Sigmoid colon (tissue), 7 donors: ENCODE data around the gene EVA1B. TPM values are rescaled to one million over a fixed set of nuclear protein-coding genes. Genes with fewer than 3 reads are reported as not detected.

Source experiments
- DNase-seq: peaks from one replicate; pipeline ENCODE4 v3.0.0-alpha.2; 2019
- H3K27ac ChIP-seq, 4 donors: fragments of 200-600 bp; sonication (generic); one replicate each; pipeline ENCODE4 v1.5.1; 2016 to 2019; ENCODE audit warnings: mild to moderate bottlenecking in 1 of 4
- H3K27me3 ChIP-seq, 3 donors: fragments of 200-600 bp; sonication (generic); one replicate each; pipeline ENCODE4 v1.5.1; 2019; ENCODE audit warnings: mild to moderate bottlenecking in 1 of 3
- H3K36me3 ChIP-seq, 4 donors: fragments of 200-600 bp; sonication (generic); one replicate each; pipeline ENCODE4 v1.5.1; 2016 to 2019
- H3K4me1 ChIP-seq, 4 donors: fragments of 200-600 bp; sonication (generic); one replicate each; pipeline ENCODE4 v1.5.1; 2017 to 2019
- H3K4me3 ChIP-seq, 4 donors: fragments of 200-600 bp; sonication (generic); one replicate each; pipeline ENCODE4 v1.5.1; 2017 to 2019; ENCODE audit warnings: mild to moderate bottlenecking in 2 of 4, moderate library complexity in 1 of 4
- H3K9me3 ChIP-seq, 4 donors: fragments of 200-600 bp in 3 of 4; sonication (generic) in 3 of 4; one replicate each; pipeline versions ENCODE4 v1.5.1 to v1.6.1; 2013 to 2019
- CTCF ChIP-seq, 4 experiments: fragments of 450-650 bp in 3 of 4; fragments of 200-600 bp in 1 of 4; IDR thresholded peaks; one replicate each; pipeline ENCODE4 v1.5.1; 2016 to 2019; ENCODE audit warnings: antibody characterized with exemption in 4 of 4, mild to moderate bottlenecking in 3 of 4, moderate library complexity in 2 of 4
- EP300 ChIP-seq, 4 donors: sonication (generic); formaldehyde crosslinking; IDR thresholded peaks; one replicate each; pipeline ENCODE4 v1.6.1; 2017; ENCODE audit warnings: antibody characterized with exemption in 4 of 4
- POLR2A ChIP-seq, 2 donors: fragments of 450-650 bp; IDR thresholded peaks; one replicate each; pipeline ENCODE4 v1.6.1; 2016; ENCODE audit warnings: antibody characterized with exemption in 2 of 2, mild to moderate bottlenecking in 2 of 2, moderate library complexity in 2 of 2
- POLR2AphosphoS5 ChIP-seq, 4 donors: sonication (generic); formaldehyde crosslinking; IDR thresholded peaks; one replicate each; pipeline ENCODE4 v1.6.1; 2017; ENCODE audit warnings: antibody characterized with exemption in 4 of 4
- WGBS, 2 donors: extraction: QIAGEN DNeasy Blood & Tissue Kit; methylation state at CpG; one replicate each; pipeline ENCODE4 v1.1.7; 2013; 5-methylcytosine and 5-hydroxymethylcytosine counted together
- intact Hi-C: fragments of 100-400 bp; cut with DNase I; formaldehyde crosslinking; loops from one replicate; pipeline ENCODE4 v1.15.1; 2023
- polyA plus RNA-seq, 3 donors: library from polyadenylated mRNA; stranded (reverse); fragments of 200-250 nt; gene quantifications; one replicate each; pipeline ENCODE4 v1.2.3, GENCODE V29; 2013
- total RNA-seq, 4 donors: library from RNA; depleted of rRNA; stranded (reverse); fragments of >200 nt; gene quantifications; one replicate each; pipeline ENCODE4 v1.1.0, GENCODE V29; 2016
- donor health status: healthy with polysubstance abuse.
- donor health status: Bipolar disorder and iron deficiency.
- donor health status: healthy.

EVA1B gene
- total and polyA plus RNA-seq, 7 donors = 5.8 to 102 (median 46.7) TPM

DNA sequence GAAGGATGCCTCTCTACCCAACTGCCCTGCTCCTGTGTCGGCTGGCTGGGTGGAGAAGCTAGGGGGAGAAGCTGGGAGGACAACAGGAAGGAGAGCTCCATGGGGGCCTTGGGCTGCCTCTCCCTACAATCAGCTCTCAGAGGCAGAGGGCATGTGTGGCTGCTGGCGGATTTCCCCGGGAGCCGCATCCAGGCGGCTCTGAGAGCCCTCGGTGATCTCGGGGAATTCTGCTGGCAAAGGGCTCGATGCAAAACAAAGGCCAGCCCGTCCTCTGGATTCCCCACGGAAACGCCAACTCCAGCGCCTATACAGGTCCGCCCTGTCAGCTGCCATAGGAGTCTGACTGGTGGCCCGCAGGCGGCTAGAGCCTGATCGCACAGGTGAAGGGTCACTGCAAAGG is 26.4 kb upstream of the EVA1B start:
- peaks cover 39 to 62% (median 52%) of the 10 kb centered on the region in 4 donors for H3K36me3 ChIP-seq
- intact Hi-C loops = loop anchor here (2.0 kb wide), 1 partner anchor 19 kb away; no protein-coding TSS in a partner anchor
- 89% methylated on average over 16 of the region's 16 CpGs for WGBS, 2 donors

DNA sequence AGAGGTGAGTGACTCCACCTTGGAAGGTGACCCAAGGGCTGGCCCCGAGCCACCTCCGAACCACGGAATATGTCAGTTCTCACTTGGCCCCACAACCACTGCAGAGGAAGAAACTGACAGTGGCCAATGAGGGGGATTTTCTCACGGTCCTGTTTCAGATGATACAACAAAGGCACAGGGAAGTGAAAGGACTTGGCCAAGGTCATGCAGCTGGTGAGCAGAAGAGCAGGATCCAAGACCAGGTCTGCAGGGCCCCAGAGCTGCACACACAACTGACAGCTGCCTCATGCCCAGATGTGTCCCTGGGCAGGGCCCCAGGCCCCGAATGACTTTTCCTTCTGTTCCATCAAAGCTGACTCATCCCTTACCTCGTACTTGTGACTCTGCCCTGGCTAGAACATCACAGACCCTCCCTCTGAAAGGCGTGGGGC is 25.8 kb upstream of the EVA1B start:
- peaks cover 0 to 47% (median 39%) of the 10 kb centered on the region in 4 donors for H3K4me1 ChIP-seq
- H3K27me3 ChIP-seq = no peaks in the 10 kb centered on the region
- intact Hi-C loops = no loop called here
- WGBS, 2 donors = 63 to 65% methylated on average over 7 of the region's 7 CpGs
- DNase-seq = no peak
- peaks cover 39 to 57% (median 51%) of the 10 kb centered on the region in 4 donors for H3K36me3 ChIP-seq
- TF ChIP-seq POLR2A (IDR thresholded peaks at IDR 0.05) = no peak
- no peak for TF ChIP-seq POLR2AphosphoS5 (IDR thresholded peaks at IDR 0.05)
- TF ChIP-seq CTCF (IDR thresholded peaks at IDR 0.05) = no peak
- TF ChIP-seq EP300 (IDR thresholded peaks at IDR 0.05) = no peak
- H3K4me3 ChIP-seq = no peak overlapping the region
- no peaks in the 10 kb centered on the region for H3K9me3 ChIP-seq
- H3K27ac ChIP-seq = peak overlapping the region; percentile 77 to 88 (median 81)

More for the DNA sequence above, 26.4 kb upstream of the EVA1B start:
- Histone ChIP-seq H3K27me3 (no peaks in the 10 kb centered on the region), H3K27ac (peak overlapping the region; percentile 77 to 88 (median 81)), H3K9me3 (no peaks in the 10 kb centered on the region), H3K4me1 (peaks cover 0 to 47% (median 39%) of the 10 kb centered on the region in 4 donors), H3K4me3 (no peak overlapping the region)
- no peak for TF ChIP-seq EP300 (IDR thresholded peaks at IDR 0.05)
- no peak for TF ChIP-seq POLR2A (IDR thresholded peaks at IDR 0.05)
- TF ChIP-seq CTCF (IDR thresholded peaks at IDR 0.05) = no peak
- no peak for TF ChIP-seq POLR2AphosphoS5 (IDR thresholded peaks at IDR 0.05)
- no peak for DNase-seq

DNA sequence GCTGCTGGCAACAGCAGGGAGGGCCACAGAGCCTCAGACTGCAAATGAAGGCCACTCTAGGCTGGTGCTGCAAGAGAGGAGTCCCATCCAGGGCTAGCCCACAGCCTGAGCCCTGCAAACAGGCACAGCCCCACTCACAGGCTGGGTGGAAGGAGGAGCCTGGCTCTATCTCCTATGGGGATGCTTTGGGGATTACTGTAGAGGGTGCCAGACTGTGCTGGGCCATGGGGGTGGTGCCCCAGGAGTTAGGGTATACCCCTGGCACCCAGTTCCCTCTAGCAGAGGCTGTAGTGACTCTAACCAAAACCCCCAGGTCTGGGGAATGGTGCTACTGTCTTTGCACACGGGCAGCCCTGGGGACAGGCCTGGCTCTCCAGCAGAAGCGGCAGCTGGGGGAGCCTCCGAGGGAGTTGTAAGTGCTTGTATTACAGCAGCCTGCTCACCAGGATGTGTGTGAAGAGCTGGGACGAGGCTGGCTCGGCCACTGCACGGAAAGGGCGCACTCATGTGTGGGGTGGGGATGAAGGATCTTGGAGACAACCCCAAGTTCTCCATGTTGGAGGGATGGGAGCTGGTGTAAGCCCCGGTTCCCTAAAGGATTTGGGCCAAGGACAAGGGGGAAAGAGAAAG is 23.4 kb upstream of the EVA1B start:
- TF ChIP-seq POLR2AphosphoS5 (IDR thresholded peaks at IDR 0.05) (no peak), CTCF (IDR thresholded peaks at IDR 0.05) (no peak), EP300 (IDR thresholded peaks at IDR 0.05) (no peak), POLR2A (IDR thresholded peaks at IDR 0.05) (no peak)
- no peaks in the 10 kb centered on the region for H3K9me3 ChIP-seq
- intact Hi-C loops = no loop called here
- 93 to 94% methylated on average over 8 of the region's 8 CpGs for WGBS, 2 donors
- H3K27me3 ChIP-seq = no peaks in the 10 kb centered on the region
- H3K27ac ChIP-seq = no peak overlapping the region
- no peak for DNase-seq
- H3K4me1 ChIP-seq = peaks cover 0 to 36% (median 29%) of the 10 kb centered on the region in 4 donors
- H3K36me3 ChIP-seq = peaks cover 34 to 64% (median 49%) of the 10 kb centered on the region in 4 donors
- no peak overlapping the region for H3K4me3 ChIP-seq

GRCh38 chr1:36345353-36345752 is 21.9 kb upstream of the EVA1B start:
- DNase-seq = no peak
- Histone ChIP-seq H3K27ac (no peak overlapping the region), H3K9me3 (no peaks in the 10 kb centered on the region), H3K4me1 (peaks cover 0 to 21% (median 14%) of the 10 kb centered on the region in 4 donors), H3K27me3 (no peaks in the 10 kb centered on the region), H3K36me3 (peaks cover 34 to 79% (median 50%) of the 10 kb centered on the region in 4 donors), H3K4me3 (no peak overlapping the region)
- intact Hi-C loops = no loop called here
- WGBS, 2 donors = 91 to 93% methylated on average over 7 of the region's 7 CpGs
- TF ChIP-seq POLR2AphosphoS5 (IDR thresholded peaks at IDR 0.05) (no peak), CTCF (IDR thresholded peaks at IDR 0.05) (no peak), EP300 (IDR thresholded peaks at IDR 0.05) (no peak), POLR2A (IDR thresholded peaks at IDR 0.05) (no peak)

- intact Hi-C loops = no loop called here
- Histone ChIP-seq H3K27me3 (no peaks in the 10 kb centered on the region), H3K4me1 (peaks cover 0 to 10% (median 4%) of the 10 kb centered on the region in 4 donors), H3K9me3 (no peaks in the 10 kb centered on the region), H3K4me3 (no peak overlapping the region), H3K27ac (no peak overlapping the region), H3K36me3 (peaks cover 41 to 89% (median 50%) of the 10 kb centered on the region in 4 donors)
- no peak for DNase-seq
- WGBS, 2 donors = 79 to 89% methylated on average over 8 of the region's 8 CpGs
- TF ChIP-seq CTCF (IDR thresholded peaks at IDR 0.05) (no peak), EP300 (IDR thresholded peaks at IDR 0.05) (no peak), POLR2A (IDR thresholded peaks at IDR 0.05) (no peak)
These were observed 20.9 kb upstream of the EVA1B start for GRCh38 chr1:36344395-36344680.
